Stimulated activated CD8-positive, alpha-beta memory T cell treated with anti-CD3 and anti-CD28 coated beads, Interleukin-15, amount 100 ng/mL, for 1 hour (primary cell): ENCODE results near the gene ANKRD13D.

Experiments
- DNase-seq: peaks from one replicate; pipeline ENCODE4 v3.0.0-alpha.2; 2020; ENCODE audit warnings: low read depth

ANKRD13D gene

GRCh38 chr11:67261946-67262681 is 27.0 kb upstream of the ANKRD13D start:
- no peak for DNase-seq

- no peak for DNase-seq
These were observed 26.1 kb upstream of the ANKRD13D start for GRCh38 chr11:67262731-67263675.

GRCh38 chr11:67264260-67264659 is 24.8 kb upstream of the ANKRD13D start:
- DNase-seq, result no peak

GRCh38 chr11:67264877-67265632 is 24.0 kb upstream of the ANKRD13D start:
- no peak for DNase-seq

- no peak for DNase-seq
These were observed 23.3 kb upstream of the ANKRD13D start for GRCh38 chr11:67265633-67266448.

- no peak for DNase-seq
These were observed 22.5 kb upstream of the ANKRD13D start, which contains the start of gene GRK2 for GRCh38 chr11:67266449-67267187. Gene GRK2, plus strand, starts transcription at chr11:67266473. Its CDS starts 227 bp downstream, at chr11:67266700.

GRCh38 chr11:67267188-67268080 is 21.7 kb upstream of the ANKRD13D start:
- DNase-seq, result no peak

- DNase-seq, result no peak
These were observed 20.8 kb upstream of the ANKRD13D start for GRCh38 chr11:67268081-67268961.

GRCh38 chr11:67268962-67269268 is 20.2 kb upstream of the ANKRD13D start:
- no peak for DNase-seq

- no peak for DNase-seq
These were observed 19.5 kb upstream of the ANKRD13D start for GRCh38 chr11:67269401-67270255.

GRCh38 chr11:67270256-67271204 is 18.6 kb upstream of the ANKRD13D start:
- no peak for DNase-seq

- no peak for DNase-seq
These were observed 17.9 kb upstream of the ANKRD13D start for GRCh38 chr11:67271205-67271540.

GRCh38 chr11:67271541-67272284 is 17.4 kb upstream of the ANKRD13D start:
- DNase-seq, result no peak

GRCh38 chr11:67272327-67273259 is 16.5 kb upstream of the ANKRD13D start:
- no peak for DNase-seq
